Measurements from ENCODE around the gene STK10. TPM values are rescaled to one million over a fixed set of nuclear protein-coding genes. Genes with fewer than 3 reads are reported as not detected.

Gene STK10
- polyA plus RNA-seq, 4 donors = 15.3 to 19.1 (median 16.1) TPM

DNA sequence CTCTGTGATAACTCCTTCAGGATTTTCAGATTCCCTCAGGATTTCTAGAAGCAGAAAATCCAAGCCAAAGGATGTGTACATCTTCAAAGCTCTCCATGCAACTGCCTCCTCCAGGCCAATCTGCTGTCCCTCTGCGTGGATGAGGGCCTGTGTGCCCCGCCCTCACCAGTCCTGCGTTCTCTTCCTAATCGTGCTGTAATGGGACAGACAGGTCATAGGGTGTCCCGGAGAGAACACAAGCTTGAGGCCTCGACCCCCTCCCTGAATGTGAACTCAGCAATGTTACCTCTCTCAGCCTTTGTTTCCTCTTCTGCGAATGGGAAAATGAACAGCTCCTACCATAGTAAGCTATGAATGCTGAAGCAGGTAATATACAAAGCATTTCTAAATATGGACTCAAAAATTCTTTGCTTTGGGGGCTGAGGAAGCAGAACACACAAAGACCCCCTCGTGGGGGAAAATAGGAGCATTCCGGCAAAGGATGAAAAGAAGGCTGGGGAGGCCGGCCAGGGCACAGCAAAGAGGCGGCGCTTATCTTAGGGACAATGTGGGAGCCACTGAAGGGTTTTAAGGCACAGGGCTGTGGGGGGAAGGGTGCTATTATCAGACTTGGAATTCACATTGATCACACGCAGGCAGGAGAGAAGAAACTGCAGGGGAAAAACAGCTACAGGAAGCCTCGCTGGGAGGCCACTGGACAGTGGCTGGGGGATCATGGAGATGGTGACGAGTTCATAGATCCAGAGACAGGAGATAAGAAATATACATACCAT lies 124.4 kb downstream of the STK10 start:
- no peak for DNase-seq (ENCODE audit: low read depth in 4 of 4, low spot score in 3 of 4)

DNA sequence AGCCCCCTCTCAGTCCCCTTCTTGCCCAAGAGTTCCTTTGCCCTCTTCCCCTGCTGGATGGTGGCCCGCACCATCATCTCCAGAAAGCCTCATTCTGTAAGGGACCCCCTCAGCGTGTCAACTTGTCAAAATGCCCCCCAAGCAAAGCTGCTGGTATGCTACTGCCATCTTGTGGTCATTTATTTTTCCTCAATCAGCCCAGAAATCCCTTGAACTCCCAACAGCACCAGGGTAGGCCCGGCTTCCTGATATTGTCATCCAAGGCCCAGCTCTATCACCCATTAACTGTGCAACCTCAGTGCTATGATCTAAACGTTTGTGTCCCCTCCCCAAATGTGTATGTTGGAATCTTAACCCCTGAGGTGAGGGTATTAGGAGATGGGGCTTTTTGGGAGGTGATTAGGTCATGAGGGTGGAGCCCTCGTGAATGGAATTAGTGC lies 128.3 kb downstream of the STK10 start:
- DNase-seq (ENCODE audit: low read depth in 4 of 4, low spot score in 3 of 4) = no peak

DNA sequence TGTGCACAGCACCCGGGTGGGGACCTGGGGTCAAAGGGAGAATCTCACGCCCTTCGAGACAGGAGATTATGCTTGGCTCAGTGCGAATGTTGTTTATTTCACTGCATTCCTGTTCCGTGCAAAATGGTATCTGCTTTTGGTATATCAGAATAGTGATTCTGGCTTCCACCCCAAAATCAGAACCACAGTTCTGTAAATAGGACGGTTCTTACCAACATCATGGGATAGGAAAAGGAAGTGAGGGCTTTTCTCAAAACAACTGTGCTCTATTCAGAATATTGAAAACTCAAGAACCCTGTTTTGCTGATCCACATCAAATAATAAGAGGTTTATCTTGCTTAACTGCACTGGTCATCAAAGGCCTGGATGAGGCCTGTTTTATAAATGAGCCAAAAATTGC lies 129.9 kb downstream of the STK10 start:
- DNase-seq (ENCODE audit: low read depth in 4 of 4, low spot score in 3 of 4) = no peak

DNA sequence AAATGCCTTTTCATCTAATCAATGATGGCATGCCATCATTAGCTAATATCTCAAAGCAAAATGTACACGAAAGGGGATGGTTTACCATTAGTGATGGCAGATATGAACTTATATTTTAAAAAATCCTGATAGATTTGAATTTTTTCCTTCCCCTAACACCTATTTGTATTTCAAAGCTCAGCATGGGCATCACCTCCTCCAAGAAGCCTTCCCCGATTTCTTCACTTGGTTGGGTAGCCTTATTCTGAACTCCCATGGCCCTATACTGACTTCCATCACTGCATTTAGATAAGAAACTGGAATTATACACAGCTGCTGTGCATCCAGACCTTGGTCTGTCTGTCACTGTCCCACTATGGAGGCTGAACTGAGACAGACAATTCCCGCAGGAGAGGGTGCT lies 132.0 kb downstream of the STK10 start:
- no peak for DNase-seq (ENCODE audit: low read depth in 4 of 4, low spot score in 3 of 4)

DNA sequence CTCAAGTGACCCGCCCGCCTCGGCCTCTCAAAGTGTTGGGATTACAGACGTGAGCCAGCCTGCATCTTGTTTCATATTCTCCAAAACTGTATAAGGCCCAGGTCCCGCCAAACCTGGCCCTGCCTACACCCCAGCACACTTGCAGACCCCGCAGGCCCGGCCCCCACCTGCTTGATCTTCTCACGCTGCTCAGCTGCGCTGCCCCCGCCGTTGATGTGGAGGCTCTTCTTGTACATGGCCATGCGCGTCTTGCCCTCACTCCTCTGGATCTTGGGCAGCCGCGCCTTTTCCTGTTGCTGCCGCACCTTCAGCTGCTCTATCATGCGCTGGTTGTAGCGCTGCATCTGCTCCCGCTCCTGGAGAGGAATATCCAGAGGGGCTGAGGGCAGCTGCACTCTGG lies 132.6 kb downstream of the STK10 start:
- no peak for DNase-seq (ENCODE audit: low read depth in 4 of 4, low spot score in 3 of 4)

DNA sequence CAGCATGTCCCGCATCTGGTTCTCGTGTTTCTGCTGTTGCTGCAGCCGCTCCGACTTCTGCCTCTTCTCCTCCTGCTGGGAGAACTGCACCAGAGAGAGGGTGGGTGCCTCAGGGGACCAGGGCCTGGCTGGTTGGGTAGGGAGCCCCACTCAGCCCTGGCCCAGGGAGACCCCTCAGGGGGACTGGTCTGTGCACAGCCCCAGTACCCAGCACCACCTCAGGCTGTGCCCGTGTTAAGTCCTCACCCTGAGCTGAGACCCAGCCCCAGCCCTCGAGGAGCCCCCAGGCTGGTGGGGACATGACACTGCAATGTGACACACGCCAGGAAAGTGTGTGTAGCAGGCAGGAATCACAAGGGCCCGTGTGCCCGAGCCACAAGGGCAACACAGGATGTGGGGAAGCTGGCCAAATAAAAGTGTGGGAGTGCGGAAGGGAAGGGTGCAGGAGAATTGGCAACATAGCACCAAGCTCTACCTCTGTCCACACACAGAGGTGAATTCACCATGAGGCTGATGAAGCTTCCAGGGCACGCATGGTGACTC lies 133.3 kb downstream of the STK10 start:
- DNase-seq (ENCODE audit: low read depth in 4 of 4, low spot score in 3 of 4) = no peak

DNA sequence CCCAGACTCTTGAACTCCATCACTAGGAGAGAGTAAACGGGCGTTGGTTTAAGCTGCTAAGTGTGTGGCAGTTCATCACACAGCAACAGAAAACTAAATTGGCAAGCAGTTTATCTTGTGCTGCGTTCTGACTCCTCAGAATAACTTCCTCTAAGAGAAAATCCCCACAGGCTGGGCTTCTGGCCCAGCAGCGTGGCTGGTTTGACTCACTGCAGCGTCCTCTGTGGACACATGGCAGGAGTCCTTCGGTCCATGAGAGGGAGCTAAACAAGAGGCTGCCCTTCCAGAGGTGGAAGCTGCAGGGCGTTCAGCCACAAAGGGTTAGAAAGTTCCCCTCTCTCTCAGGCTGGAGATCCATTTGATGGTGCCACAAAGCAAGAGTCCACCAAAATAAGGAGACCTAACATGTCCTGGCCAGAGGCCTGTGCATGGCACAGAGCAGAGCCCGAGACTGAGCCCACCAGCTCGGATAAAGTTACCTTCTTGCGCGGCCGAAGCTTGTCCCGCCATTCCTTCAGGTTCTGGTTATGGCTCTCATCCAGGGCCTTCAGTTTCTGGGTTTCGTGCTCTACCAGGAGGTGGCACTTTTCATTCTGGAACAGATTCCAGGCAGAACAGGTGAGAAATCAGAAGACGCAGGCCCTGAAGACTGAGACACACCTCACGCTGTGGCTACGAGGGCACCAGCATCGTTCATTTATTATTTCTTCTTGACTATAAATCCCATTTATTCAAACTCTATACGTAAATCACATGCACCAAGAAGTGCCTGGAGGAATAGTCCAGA lies 135.4 kb downstream of the STK10 start:
- no peak for DNase-seq (ENCODE audit: low read depth in 4 of 4, low spot score in 3 of 4)

DNA sequence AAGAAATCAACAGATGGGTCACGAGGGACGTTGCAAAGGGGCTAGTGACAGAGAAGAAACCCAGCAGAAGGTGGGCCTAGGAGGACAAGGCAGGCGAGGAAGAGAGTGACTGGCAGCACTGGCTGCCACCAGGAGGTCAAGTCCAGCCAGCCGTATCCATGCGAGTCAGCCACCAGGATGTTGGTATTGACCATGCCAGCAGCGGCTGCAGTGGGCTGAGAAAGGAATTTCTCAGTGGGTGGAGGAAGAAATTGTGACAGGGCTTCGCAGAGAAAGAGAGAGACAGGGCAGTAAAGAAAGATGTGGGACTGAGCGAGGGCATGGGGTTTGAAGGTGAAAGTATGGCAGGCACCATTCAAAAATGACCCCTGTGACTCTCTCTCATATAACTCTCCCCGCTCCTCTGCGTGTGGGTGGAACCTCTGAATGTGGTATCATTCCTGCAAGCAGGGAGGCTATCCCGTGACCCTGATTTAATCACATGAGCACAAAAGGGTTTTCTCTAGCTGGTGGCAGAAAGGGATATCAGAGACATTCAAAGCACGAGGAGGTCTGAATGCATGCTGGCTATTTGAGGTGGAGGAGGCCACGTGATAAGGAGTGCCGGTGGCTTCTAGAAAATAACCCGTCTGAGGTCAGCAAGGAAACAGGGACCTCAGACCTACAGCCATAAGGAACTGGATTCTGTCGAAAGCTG lies 136.2 kb downstream of the STK10 start:
- no peak for DNase-seq (ENCODE audit: low read depth in 4 of 4, low spot score in 3 of 4)

DNA sequence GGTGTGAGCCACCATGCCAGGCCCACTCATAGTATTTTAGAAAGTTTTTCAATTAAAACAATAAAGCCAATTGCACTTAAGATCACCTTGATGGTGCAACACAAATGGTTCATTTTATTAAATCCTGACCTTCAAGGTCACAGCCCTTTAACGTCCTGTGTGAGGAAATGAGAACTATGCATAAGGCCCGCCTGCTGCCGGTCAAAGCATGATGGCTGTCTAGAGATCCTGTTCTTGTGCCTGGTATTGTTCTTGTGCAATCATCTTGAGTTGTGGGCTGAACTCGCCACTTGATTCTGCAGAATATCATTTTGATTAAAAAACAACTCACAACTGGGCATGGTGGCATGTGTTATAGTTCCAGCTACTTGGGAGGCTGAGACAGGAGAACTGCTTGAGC lies 137.9 kb downstream of the STK10 start:
- no peak for DNase-seq (ENCODE audit: low read depth in 4 of 4, low spot score in 3 of 4)

DNA sequence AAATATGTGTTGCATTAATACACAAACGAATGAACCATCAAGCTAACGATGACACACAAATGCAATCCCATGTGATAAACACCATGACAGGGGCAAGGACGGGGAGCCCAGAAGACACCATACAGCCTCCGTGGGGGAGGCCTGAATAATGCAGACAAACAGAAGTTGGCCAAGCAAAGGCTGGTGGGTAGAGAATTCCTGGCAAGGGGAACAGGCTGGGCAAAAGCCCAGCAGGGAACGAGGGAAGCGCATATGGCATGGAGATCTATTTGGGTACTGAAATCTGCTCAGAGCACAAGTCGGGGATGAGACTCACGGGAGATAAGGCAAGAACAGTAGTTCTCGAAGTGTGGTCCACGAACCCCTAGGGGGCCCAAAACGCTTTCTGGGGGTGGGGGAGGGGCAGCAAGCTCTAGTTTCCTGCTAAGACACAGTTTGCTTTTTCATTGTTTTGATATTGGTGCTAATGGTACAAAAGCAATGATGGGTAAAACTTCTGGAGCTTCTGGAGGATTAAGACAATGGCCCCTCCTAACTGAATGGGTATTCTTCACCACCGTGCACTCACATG lies 138.7 kb downstream of the STK10 start:
- DNase-seq (ENCODE audit: low read depth in 4 of 4, low spot score in 3 of 4) = no peak

DNA sequence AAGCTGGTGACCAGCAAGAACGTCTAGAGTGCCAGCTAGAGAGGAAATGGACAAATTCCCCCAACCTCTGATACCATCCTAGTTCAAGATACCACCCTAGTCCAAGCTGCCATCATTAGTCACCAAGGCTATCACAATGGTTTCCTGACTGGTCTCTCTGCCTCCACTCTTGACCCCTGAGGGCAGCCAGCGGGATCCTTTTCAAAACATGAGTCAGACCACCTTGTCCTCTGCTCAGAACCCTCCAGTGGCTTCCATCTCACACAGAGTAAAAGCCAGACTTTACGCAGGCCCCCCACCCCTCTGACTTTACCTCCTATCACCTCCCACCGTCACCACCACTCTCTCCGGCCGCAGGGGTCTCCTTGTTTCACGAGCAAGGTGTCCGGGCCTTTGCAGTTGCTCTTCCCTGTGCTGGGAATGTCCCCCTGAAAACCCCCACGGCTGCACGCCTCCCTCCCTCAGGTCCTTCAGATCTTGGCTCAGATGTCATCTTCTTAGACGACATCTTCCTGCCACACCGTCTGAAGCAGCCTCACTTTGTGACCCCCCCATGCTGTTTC lies 139.4 kb downstream of the STK10 start:
- DNase-seq (ENCODE audit: low read depth in 4 of 4, low spot score in 3 of 4) = no peak

DNA sequence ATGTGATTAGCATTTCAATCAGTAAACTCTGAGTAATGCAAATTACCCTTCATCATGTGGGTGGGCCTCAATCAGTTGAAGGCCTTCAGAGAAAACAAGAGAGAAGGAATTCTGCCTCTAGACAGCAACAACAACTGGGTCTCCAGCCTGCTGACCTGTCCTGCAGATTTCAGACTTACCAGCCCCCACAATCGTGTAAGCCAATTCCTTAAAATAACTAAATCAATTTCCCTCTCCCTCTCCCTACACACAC lies 139.9 kb downstream of the STK10 start:
- DNase-seq (ENCODE audit: low read depth in 4 of 4, low spot score in 3 of 4) = no peak

DNA sequence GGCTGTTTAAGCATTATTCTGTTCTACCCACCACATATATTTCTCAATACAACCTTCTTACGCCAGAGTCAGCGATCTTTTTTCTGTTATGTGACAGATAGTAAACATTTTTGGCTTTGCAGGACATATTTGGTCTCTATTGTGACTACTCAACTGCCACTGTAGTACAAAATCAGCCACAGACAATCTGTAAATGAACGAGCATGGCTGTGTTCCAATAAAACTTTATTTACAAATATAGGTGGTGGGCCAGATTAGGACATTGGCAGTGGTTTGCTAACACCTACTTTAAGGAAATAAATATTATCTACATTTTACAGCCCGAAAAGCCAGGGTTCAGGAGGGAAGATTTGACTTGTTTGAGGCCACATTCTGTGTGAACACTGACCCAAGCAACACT lies 141.4 kb downstream of the STK10 start:
- DNase-seq (ENCODE audit: low read depth in 4 of 4, low spot score in 3 of 4) = no peak

DNA sequence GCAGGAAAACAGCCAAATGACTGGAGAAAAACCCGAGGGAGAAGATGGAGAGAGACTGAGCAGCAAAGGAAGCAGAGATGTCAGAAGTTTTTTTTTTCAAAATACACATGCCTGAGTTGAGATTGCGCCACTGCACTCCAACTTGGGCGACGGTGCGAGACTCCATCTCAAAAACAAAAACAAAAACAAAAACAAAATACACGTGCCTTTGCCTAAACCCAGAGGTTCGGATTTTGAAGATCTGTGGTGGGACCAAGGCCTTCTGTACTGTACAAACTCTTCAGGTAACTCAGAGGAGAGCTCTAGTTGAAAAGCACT lies 142.8 kb downstream of the STK10 start:
- no peak for DNase-seq (ENCODE audit: low read depth in 4 of 4, low spot score in 3 of 4)

DNA sequence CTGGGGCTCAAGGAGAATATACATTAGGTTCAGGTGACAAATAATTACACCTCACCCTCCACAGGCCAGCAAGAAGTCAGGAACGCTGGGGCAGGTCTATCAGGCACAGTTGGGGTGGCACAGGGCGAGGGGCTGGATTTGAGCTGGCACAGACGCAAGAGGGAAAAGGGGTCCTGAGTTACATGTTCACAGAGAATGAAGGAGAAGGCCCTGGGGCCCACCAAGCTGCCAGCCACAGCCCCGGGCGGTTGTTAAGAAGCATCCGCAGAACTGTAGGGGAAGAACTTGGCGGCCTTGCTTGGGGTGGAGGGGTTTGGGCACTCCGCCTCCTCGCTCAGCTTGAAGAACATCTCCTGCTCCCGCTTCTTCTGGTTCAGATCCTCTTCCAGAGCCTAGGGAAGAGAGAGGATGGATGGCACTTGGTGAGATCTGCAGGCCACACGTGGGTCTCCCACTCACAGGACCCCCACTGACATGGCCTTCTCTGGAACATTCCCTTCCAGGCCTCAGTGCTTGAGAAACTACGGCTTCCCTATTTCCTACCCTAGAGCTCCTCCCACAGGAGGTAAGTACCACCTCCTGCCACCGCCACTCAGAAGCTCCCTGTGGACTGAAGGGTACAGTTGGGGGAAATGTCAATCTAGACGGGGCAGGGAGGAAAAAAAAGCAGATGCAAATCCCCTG lies 143.3 kb downstream of the STK10 start:
- DNase-seq (ENCODE audit: low read depth in 4 of 4, low spot score in 3 of 4) = no peak

DNA sequence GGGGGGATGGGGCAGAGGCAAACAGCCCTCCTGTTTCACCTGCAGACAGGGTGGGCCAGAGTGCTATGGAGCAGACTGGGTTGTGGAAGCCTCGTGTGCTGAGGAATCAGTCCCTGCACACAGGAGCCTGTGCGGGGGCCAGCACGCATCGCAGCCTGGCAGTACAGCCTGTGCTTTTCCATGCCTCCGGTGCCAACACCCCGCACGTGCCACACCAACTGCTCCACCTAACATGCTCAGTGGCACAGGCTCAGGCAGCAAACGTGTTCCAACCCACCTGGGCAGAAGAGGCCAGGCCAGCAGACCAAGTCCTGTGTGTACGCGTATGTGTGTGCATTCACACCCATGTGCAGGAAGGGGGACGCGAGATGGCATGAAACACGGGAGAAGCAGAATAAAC lies 144.2 kb downstream of the STK10 start:
- no peak for DNase-seq (ENCODE audit: low read depth in 4 of 4, low spot score in 3 of 4)

DNA sequence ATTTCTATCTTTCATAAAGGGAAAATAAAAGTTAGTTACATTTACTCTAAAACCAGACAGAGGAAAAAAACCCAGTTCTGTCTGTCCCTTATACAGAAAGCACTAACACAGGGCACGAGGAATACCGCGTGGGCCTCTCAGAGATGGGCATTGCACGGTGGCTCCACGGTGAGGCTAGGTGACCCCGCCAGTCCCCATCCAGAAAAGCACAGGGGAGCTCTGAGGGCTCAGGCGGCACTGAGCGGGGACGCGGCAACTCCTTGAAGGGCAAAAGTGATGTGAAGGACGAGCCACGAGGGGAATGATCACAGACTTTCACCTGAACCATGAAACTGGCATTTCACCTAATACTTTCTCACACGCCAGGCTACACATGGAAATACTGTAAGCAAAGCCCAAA lies 145.8 kb downstream of the STK10 start:
- no peak for DNase-seq (ENCODE audit: low read depth in 4 of 4, low spot score in 3 of 4)

DNA sequence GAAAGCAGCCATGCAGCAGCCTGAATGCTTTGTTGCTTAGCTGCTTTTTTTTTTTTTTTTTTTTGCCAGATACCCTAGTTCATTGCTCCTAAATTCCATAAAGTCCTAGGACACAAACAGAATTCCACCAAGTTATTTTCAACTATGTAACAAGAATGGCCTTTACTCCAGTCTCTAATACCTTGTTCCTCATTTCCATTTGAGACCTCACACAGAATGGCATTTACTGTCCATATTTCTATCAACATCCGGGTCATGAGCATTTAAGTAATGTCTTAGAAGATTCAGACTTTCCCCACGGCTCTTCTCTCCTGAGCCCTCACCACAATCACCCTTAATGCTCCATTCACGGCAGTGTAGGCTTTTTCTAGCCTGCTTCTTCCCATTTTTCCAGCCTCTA lies 149.9 kb downstream of the STK10 start:
- DNase-seq (ENCODE audit: low read depth in 4 of 4, low spot score in 3 of 4) = no peak

DNA sequence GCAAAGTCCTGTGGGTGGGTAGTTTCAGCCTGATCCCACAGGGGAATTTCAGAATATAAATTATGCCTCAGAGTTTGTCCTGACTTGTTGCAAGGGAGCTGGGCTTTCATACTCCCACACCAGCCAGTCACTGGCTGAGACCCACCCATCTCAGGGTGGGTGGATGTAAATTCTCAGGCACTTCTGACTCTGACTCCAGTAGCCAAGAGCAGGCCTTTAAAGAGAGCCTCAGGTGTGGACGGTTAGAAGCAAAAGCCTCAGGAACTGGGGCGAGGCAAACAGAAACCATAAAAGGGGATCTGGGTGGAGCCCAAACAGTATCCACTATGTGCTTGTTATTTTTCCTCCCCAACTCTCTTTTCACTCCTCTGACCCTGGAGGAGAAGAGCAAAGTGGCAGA lies 153.0 kb downstream of the STK10 start:
- DNase-seq (ENCODE audit: low read depth in 4 of 4, low spot score in 3 of 4) = no peak

DNA sequence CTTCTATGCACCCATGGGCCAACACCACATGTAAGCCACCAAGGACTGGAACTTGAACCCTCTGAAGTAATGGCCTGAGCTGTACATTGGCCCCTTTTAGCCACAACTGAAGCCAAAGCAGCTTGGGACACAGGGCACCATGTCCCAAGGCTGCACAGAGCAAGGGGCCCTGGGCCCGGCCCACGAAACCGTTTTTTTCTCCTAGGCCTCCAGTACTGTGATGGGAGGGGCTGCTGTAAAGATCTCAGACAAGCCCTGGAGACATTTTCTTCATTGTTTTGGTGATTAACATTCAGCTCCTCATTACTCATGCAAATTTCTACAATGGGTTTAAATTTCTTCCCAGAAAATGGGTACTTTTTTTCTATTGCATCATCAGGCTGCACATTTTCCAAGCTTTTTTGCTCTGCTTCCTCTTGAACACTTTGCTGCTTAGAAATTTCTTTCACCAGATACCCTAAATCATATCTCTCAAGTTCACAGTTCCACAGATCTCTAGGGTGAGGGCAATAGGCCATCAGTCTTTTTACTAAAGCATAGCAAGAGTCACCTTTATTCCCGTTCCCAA lies 156.0 kb downstream of the STK10 start:
- DNase-seq (ENCODE audit: low read depth in 4 of 4, low spot score in 3 of 4) = no peak

All from right renal pelvis (tissue), 4 donors.